ENCODE measurements around the gene ARHGEF38.
"Not testable (repeated sequence)": the region's sequence is repeated elsewhere in the genome, so short reads cannot be mapped to it uniquely, and the experiment has no call there.

Gene ARHGEF38

GRCh38 chr4:105714932-105715331, 162.5 kb downstream of the ARHGEF38 start:
- H3K27ac Mint-ChIP-seq: no peak overlapping the region
- no peaks in the 10 kb centered on the region for H3K36me3 Mint-ChIP-seq (ENCODE audit: low read depth)
- H3K4me3 Mint-ChIP-seq: no peak overlapping the region
- H3K27me3 Mint-ChIP-seq (ENCODE audit: low read depth): peaks cover 3% of the 10 kb centered on the region
- no peaks in the 10 kb centered on the region for H3K9me3 Mint-ChIP-seq
- peaks cover 5% of the 10 kb centered on the region for H3K4me1 Mint-ChIP-seq (ENCODE audit: low read depth)

- Mint-ChIP-seq H3K9me3 (no peaks in the 10 kb centered on the region), H3K36me3 (ENCODE audit: low read depth) (no peaks in the 10 kb centered on the region), H3K27ac (no peak overlapping the region), H3K27me3 (ENCODE audit: low read depth) (peaks cover 3% of the 10 kb centered on the region), H3K4me3 (no peak overlapping the region), H3K4me1 (ENCODE audit: low read depth) (peaks cover 5% of the 10 kb centered on the region)
These were observed 163.4 kb downstream of the ARHGEF38 start for GRCh38 chr4:105715692-105716278.

- H3K36me3 Mint-ChIP-seq (ENCODE audit: low read depth): no peaks in the 10 kb centered on the region
- H3K27ac Mint-ChIP-seq: no peak overlapping the region
- H3K9me3 Mint-ChIP-seq: no peaks in the 10 kb centered on the region
- H3K4me1 Mint-ChIP-seq (ENCODE audit: low read depth): peaks cover 2% of the 10 kb centered on the region
- H3K4me3 Mint-ChIP-seq: no peak overlapping the region
- peaks cover under 1% of the 10 kb centered on the region for H3K27me3 Mint-ChIP-seq (ENCODE audit: low read depth)
These were observed 166.8 kb downstream of the ARHGEF38 start for GRCh38 chr4:105719204-105719603.

GRCh38 chr4:105725623-105726022, 173.2 kb downstream of the ARHGEF38 start:
- Mint-ChIP-seq H3K4me1 (ENCODE audit: low read depth) (no peaks in the 10 kb centered on the region), H3K27ac (no peak overlapping the region), H3K4me3 (no peak overlapping the region), H3K9me3 (peaks cover 13% of the 10 kb centered on the region), H3K27me3 (ENCODE audit: low read depth) (no peaks in the 10 kb centered on the region), H3K36me3 (ENCODE audit: low read depth) (peaks cover 16% of the 10 kb centered on the region)

- H3K4me1 Mint-ChIP-seq (ENCODE audit: low read depth); H3K27me3 Mint-ChIP-seq (ENCODE audit: low read depth); H3K4me3 Mint-ChIP-seq; H3K27ac Mint-ChIP-seq: not testable (repeated sequence)
- Mint-ChIP-seq H3K9me3 (peaks cover 33% of the 10 kb centered on the region), H3K36me3 (ENCODE audit: low read depth) (peaks cover 40% of the 10 kb centered on the region)
These were observed 177.5 kb downstream of the ARHGEF38 start for GRCh38 chr4:105729895-105730294.
